Activated CD4-positive, alpha-beta T cell treated with anti-CD3 and anti-CD28 coated beads, Interleukin-2, Interleukin-4, amounts not matched to agents 100 ng/mL and 50 ng/mL, durations not matched to agents 16 hours and 8 hours (primary cell): ENCODE results near the gene MGAT4A.
"Not testable (repeated sequence)": the region's sequence is repeated elsewhere in the genome, so short reads cannot be mapped to it uniquely, and the experiment has no call there.

ENCODE experiments used
- DNase-seq: peaks from one replicate; pipeline ENCODE4 v3.0.0-alpha.2; 2020; ENCODE audit warnings: low spot score

MGAT4A gene

DNA sequence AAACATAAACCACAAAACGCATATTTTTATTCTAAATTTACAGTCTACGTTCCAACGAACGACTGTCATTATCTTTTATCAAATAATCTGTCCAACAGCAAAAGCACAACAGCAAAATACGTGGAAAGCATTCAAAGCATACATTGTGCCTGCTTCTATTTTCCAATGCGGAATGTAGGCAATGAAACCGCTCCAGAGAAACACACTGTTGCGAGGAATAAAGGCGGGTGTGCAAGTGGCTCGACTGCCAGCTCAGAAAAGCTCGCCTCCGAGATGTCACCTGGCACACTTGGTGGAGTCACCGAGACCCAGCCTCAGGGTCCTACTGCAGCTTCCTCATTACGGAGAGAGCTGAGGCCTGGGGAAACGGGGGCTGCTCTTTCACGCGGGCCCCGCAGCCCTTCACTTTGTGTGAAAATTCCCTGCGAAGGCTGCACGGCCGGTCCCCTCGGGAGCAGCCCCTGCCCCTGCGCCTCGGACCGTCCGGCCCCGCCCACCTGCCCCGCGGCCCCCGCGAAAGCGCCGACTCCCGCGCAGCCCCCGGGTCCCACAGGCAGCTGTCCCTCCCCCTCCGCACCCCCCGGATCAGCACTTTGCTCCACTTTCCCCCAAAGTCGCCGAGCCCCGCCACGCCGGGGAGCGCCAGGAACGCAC, 752 bp downstream of the MGAT4A start:
- peak; percentile 46 for DNase-seq

DNA sequence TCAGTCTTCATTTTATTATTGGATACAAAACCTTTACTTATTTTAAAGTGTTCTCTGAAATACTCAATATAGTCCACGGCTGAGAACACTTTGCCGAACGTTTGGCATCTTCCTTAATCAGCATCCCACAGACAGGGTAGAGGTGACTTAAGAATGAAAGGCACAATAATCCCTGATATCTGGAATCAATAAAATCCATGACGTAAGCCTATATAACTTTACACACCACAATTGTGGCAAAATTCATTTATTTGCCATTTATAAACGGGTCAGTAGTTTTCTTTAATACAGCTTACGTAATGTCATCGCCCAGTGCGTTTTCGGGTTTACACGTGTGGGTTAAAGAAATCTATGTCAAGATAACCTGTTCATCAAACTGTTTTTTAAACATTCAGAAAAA, 1.3 kb downstream of the MGAT4A start:
- no peak for DNase-seq

DNA sequence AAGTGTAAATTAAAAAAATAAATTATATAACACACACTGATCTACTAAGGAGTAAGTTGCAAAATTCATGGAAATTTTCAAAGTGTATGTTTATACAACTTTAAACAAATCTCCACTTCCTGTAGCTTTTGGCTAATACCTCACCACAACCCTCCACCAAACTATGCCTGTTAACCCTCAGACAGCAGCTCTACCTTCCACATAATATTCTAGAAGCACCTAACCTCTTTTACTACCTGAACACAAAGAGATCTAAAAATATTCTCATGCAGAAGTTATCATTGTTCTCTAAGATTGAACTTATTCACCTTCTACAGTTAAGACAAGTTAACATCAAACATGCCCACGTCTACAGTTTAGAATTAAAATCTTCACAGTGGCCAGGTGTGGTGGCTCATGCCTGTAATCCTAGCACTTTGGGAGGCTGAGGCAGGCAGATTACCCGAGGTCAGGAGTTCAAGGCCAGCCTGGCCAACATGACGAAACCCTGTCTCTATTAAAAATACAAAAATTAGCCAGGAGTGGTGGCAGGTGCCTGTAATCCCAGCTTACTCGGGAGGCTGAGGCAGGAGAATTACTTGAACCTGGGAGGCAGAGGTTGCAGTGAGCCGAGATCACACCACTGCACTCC, 2.7 kb downstream of the MGAT4A start:
- DNase-seq, result not testable (repeated sequence)

DNA sequence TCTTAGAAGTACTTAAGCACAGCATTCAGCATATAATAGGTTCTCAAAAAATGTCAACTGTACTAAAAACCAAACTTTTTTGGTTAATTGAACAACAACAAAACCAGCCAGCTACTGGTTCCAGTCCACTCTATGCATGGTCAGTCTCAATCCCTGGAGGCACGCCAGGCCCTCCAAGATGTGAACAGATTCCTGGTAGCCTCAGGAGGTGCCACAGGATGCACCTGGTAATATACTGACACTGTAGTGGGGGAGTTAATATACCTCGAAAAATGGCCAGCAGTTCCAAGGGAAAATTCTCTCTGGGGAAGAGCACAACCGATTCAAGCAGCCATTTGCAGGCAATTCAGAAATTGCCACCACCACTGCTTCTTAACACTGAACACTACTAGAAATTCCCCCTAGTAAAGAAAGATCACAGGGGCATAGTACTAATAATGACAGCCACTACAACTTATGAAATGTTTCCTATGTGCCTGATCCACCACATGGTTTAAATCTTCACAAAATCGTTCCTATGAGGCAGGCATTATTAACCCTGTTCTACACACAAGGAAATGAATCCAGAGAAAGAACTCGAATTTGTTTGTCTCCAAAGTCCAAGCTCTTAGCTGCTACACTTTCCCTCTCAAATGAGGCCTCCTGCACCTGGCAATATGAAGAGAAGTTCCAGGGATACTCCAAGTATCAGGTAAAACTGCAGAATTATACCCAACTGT, 3.4 kb downstream of the MGAT4A start:
- DNase-seq, result no peak

DNA sequence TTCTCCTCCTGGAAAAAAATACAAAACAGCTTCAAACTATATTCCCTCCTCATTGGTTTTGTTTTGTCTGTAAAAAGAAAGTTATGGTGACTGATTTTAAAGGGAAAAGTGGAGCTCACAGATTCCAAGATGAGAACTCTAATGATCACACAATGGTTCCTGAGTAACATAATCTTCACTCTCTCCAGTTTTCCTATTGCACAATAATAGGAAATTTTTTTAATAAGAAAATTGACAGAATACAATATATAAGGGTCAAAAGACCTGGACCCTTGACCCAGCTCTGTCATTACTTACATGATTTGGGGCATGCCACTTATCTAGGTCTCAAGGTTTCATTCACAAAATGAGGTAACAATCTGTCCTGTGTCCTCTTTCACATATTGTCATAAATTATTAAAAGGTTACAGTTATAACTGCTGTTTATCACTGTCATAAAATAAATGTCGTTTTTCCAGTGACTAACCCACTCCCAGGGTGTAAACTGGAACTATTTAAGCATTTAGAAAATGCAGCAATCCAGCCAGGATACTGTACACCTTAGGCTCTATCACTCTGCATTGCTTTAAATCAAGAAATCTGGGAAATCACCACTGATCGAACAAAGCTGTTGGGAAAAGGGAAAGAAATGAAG, 4.1 kb downstream of the MGAT4A start:
- no peak for DNase-seq

DNA sequence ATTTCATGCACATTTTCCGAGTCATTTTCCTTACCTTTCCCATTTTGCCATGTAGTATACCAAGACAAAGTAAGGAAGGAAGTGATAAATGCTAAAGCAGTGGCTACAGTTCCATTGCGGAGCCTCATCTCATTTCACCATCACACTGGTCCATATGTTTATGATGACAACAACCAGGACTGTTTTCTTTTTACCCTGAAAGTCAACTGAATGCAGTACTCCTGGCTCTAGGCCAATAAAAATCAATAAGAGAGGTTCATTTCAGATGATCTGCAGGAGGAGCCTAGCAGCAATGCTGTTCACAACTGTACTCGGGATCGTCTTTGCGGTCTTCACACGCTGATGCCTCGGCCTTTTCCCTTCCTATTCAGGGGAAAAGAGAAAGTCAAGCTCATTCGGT, 4.7 kb downstream of the MGAT4A start:
- DNase-seq, result no peak

DNA sequence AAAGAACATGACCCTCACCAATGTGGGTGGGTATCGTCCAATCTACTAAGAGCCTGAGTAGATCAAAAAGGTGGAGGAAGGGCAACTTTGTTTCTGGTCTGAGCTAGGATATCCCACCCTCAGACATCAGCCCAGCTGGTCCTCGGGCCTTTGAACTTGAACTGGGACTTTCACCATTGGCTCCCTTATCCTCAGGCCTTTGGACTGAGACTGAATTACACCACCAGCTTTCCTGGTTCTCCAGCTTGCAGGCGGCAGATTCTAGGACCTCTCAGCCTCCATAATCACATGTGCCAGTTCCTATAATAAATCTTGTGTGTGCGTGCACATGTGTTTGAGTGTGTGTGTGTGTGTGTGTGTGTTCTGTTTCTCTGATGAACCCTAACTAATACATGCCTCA, 10.6 kb downstream of the MGAT4A start:
- DNase-seq, result no peak

DNA sequence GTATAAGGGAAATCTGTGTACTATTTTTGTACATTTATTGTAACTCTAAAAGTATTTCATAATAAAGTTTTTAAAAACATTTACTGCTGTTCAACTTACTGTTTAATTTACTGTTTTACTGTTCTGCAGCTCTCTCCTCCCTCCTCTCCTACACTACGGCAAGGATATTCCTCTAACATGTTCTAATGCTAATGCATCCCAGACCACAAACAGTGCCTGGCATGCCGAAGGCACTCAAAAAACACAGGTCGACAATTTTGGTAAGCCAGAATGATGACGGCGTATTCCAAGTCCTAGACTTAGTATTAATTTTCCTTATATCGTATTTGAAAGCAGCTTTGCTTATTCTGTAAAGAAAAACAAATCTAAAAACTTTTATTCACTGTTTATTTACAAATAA, 13.3 kb downstream of the MGAT4A start:
- DNase-seq, result no peak

DNA sequence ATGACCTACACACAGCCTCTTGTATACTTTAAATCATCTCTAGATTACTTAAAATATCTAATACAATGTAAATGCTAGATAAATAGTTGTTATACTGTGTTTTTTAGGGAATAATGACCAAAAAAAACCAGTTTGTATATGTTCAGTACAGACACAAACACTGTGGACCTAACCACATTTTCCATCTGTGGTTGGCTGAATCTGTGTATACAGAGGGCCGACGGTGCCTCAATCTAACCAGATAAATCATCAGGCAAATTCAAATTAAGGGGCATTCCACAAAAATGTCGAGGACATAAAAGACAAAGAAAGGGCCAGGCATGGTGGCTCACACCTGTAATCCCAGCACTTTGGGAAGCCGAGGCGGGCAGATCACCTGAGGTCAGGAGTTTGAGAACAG, 14.1 kb downstream of the MGAT4A start:
- DNase-seq, result no peak

DNA sequence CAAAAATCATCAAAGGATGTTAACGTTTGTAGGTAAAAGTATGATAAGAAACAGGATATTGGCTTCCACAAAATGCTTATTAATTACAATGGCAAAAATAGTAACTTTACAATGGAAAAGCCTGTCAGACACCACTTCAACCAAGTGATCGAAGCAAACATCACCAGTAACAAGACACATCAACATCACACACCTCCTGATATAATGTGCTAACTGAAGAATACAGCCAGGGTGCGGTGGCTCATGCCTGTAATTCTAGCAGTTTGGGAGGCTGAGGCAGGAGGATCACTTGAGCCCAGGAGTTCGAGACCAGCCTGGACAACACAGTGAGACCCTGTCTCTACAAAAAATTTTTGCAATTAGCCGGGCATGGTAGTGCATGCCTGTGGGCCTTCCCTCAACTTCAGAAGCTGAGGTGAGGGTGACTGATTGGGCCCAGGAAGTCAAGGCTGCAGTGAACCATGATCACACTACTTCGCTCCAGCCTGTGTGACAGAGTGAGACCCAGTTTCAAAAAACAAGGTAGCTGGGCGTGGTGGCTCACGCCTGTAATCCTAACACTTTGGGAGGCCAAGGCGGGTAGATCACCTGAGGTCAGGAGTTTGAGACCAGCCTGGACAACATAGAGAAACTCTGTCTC, 15.0 kb downstream of the MGAT4A start:
- DNase-seq, result no peak

DNA sequence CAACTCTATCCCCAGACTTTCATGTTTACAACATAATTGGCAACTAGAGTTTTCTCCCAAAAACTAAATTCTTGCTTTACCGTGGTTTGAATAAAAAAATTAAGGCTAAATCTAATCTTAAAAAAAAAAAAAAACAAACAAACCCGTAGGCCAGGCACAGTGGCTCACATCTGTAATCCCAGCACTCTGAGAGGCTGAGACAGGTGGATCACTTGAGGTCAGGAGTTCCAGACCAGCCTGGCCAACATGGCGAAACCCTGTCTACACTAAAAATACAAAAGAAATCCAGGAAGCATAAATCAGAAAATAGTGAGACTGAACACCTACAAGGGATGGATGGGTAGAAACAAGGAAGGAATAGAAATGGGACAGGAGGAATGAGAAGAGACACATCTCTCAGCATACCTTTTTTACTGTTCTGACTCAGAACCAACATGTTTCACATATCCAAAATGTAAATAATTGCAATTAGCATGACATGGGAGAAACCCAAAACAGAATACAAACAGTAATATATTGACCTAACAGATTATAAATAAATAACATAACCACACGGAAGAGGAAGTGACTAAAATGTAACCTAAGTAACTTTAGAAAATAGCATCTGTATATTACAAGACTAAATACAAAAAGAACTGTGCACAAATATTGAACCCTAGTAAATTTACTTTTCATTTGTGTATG, 17.5 kb downstream of the MGAT4A start:
- no peak for DNase-seq

DNA sequence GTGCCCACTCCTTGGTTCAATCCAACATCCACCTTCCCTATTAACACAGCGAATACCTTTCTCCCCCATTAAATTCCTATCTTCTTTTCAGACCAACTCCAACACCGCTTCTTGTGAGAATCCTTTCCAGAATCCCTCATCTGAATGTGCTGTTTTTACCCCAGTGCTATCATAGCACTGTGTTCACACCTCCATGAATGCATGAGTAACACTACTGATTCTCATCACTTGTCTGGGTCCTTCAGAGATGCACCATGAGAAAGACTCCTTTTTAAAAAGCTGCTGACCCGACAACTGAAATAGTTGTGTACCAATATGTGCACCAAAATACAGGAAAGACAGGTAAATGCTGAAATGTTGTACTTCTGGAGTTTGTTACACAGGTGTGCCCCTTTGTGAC, 18.8 kb downstream of the MGAT4A start:
- no peak for DNase-seq

DNA sequence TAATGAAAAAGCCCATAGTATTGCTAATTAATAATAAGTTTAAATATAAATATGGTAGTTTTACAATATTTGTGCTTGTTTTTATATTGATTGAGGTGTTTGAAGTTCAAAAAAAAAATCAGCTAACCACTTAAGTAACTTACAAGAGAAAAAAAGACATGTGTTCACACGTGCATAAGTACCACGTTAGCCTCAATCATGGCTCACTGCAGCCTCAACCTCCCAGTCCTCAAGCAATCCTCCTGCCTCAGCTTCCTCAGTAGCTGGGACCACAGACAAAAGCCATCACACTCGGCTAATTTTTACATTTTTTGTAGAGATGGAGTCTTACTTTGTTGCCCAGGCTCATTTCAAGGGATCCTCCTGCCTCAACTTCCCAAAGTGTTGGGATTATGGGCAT, 19.4 kb downstream of the MGAT4A start:
- DNase-seq, result no peak

DNA sequence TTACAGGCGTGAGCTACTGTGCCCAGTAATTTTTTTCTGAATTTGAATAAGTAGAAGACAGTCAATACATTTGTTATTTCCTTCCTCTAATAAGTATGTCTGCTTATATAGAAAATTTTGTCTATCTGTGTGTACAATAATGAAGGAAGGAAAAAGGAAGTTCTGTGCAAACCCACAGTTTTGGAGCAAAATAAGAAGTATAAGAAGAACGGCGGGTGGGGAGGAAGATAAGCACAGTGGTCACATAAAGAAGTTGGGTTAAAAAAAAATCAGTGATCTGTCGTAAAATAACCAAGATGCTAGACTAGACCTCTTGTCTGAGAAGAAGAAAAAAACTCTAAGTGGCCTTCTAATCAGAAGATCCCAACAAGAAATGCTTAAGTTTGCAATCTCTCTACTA, 20.2 kb downstream of the MGAT4A start:
- DNase-seq, result no peak

DNA sequence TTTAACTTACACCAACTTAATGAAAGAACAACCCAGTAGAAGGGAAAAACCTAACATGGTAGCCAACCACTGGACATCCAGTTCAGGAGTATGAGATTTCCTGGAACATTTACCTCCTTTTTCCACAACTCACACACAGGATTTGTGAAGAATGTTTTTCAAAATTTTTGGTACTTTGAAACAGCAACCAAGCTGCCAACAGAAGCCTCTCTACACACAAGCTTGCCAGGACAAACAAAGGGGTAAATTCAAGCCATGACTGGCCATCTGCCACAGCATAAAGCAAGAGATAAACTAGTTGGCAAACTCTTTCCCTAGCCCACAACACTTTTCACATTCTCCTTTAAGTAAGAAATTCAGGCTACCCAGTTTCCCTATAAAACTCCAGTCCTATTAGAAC, 21.4 kb downstream of the MGAT4A start:
- DNase-seq, result no peak

DNA sequence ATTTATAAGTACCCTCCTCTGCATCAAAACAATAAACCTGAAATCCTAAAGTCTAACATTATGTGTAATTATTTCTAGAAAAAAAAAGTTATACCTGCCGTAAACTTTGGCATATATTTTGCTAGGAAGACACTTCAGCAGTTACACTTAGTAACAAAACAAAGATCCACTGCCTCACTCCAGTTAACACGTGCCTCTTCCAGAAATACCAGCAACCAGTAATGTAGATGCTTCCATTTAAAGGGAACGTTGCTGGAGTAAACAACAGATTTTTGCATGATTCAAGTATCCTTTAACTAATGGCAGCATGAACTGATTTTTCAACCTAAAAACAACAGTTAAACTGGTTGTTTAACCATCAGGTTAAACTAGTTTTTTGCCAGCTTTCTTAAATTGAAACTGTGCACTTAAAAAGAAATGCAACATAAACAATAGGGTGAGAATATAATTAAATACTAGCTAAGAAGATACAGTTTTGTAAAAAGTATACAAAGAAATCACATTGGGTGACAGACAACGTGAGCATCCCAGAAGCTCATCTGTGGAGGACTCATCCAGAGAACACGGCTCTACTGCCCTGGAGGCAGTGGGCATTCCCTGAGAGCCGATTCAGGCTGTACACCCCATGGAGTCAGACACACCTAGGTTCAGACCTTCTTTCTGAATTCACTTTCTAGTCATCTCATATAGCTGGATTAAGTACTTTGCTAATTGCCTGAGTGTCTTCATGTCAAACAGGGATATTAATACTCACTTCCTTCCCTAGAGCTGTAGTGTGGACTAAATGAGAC, 22.3 kb downstream of the MGAT4A start:
- no peak for DNase-seq

DNA sequence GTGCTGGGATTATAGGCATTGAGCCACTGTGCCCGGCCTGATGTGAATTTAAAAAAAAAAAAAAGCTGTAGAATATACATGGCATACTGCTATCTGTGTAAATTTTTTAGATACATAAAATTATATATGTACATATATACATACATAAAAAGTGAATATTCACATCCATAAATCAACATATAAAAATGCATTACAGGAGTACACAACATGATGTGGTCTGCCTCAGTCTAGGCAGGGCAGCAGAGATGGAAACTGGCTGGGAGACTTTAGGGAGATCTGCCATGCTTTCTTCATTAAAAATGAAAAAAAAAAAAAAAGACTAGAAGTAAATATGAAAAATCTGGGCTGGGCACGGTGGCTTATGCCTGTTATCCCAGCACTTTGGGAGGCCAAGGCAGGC, 24.3 kb downstream of the MGAT4A start:
- DNase-seq, result no peak

DNA sequence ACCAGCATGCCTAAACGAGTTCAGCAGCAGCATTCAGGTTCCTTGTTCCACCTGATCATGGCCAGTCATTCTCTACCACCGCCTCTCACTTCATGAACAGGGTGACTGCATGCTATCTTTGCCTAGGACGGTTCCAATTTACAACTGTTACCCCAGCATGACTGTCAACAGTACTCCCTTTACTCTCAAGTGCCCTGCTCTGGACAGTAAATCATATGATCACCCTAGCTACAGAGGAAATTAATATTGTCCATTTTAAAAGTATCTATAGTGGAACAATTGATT, 25.7 kb downstream of the MGAT4A start:
- DNase-seq, result no peak

DNA sequence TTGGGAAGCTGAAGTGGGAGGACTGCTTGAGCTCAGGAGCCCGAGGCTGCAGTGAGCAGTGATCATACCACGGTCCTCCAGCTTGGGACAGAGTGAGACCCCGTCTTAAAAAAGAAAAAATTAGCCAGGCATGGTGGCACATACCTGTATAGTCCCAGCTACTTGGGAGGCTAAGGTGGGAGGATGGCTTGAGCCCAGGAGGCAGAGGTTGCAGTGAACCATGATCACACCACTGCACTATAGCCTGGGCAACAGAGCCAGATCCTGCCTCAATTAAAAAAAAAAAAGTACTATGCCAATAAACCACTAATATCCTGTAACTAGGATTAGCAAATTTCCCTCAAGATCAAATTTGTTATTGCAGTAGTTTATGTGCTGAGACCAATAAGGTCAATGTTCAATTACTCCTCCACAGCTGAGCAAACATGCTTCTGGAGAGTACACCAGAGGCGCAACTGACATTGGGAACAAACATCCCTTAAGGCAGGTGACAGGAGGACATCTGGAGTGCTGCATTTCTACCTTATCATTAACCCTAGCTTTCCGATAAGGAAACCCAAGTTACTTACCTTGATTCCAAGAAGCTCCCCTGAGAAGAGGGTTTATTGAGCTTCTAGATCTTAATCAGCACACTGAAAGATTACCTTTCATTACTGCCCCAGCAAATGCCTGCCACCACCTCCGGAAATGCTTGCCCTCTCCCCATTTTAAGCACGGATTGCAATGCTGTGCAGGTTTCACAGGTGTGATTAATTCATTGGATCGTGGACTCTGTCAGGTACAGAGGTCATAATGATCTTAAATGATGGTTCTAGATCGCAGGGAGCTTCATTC, 26.2 kb downstream of the MGAT4A start:
- no peak for DNase-seq

DNA sequence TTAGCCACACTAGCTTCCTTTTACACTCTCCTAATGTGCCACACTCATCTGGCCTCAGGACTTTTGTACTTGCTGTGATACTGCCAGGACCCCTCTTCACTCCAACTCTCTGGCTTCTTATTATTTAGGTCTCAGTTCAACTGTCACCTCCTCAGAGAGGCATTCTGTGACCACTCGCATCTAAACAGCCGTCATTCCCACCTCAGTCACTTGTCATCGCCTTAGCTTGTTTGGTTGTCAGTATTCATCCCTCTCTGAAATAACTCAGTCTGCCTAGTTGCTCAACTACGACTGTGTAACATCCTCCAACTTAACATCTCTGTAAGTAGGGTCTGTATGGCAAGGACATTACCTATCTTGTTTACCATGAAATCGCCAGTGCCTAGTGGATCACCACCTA, 27.2 kb downstream of the MGAT4A start:
- no peak for DNase-seq
